Pancreas (tissue), 10 donors: Measurements from ENCODE around the gene EML6. TPM values are rescaled to one million over a fixed set of nuclear protein-coding genes. Genes with fewer than 3 reads are reported as not detected.

Experiments used
- ATAC-seq, 4 donors: fragments of 200-7000 bp; cut with Tn5 transposase; one replicate each; pipeline versions ENCODE4 v1.8.0 to v1.9.1; 2020; ENCODE audit warnings: mild to moderate bottlenecking in 4 of 4, moderate library complexity in 4 of 4
- DNase-seq, 6 donors: peaks; one replicate each; pipeline ENCODE4 v3.0.0-alpha.2; 2020
- FAIRE-seq: peaks from 2 replicates; lab custom pipeline; 2012; peaks lifted over from hg19 to GRCh38; lab: Jason Lieb, UNC
- H3K27ac ChIP-seq, 4 donors: fragments of 200-600 bp; sonication (generic); 1 replicate in 3 of 4; 2 replicates in 1 of 4; pipeline versions ENCODE4 v1.5.0 to v1.8.0; 2020
- H3K27me3 ChIP-seq, 4 donors: fragments of 200-600 bp; one replicate each; pipeline ENCODE4 v1.8.0; 2021
- H3K36me3 ChIP-seq, 3 donors: fragments of 200-600 bp; sonication (generic) in 1 of 3; one replicate each; pipeline versions ENCODE4 v1.5.0 to v1.8.0; 2020 to 2021
- H3K4me1 ChIP-seq, 3 donors: fragments of 200-600 bp; one replicate each; pipeline ENCODE4 v1.8.0; 2021
- H3K4me3 ChIP-seq, 4 donors: fragments of 200-600 bp; sonication (generic) in 2 of 4; one replicate each; pipeline versions ENCODE4 v1.5.0 to v1.8.0; 2020 to 2021
- H3K9me3 ChIP-seq, 4 donors: fragments of 200-600 bp; one replicate each; pipeline ENCODE4 v1.8.0; 2021
- CTCF ChIP-seq, 4 donors: fragments of 200-600 bp; sonication (generic) in 3 of 4; IDR thresholded peaks; one replicate each; pipeline versions ENCODE4 v1.5.0 to v1.8.0; 2021; ENCODE audit warnings: antibody characterized with exemption in 4 of 4
- WGBS, 2 donors: extraction: QIAGEN DNeasy Blood & Tissue Kit; methylation state at CpG; one replicate each; pipeline ENCODE4 v1.1.7; 2013; 5-methylcytosine and 5-hydroxymethylcytosine counted together
- intact Hi-C, 3 donors: fragments of 100-400 bp; cut with DNase I; formaldehyde crosslinking; loops; one replicate each; pipeline versions ENCODE4 v1.11.1 to v1.14.2; 2022
- polyA plus RNA-seq, 2 donors: library from polyadenylated mRNA; stranded (reverse); fragments of 200-250 nt; gene quantifications; one replicate each; pipeline ENCODE4 v1.2.3, GENCODE V29; 2013
- total RNA-seq, 6 donors: library from RNA; stranded (reverse); fragmentation: NEBNext Ultra II Directional in 4 of 6; extraction: Animal tissue kit (Norgen Biotek cat#: 25700) in 4 of 6; gene quantifications; one replicate each; pipeline versions ENCODE4 v1.2.1 to v1.2.4, GENCODE V29; 2021 to 2023
- donor health status: healthy with polysubstance abuse.
- donor health status: DM: no; HTN: no; CAD: no; lungs with moderate emphysema.
- donor health status: DM: no; HTN: no; CAD: no.
- donor health status: control.
- donor health status: control.
- donor health status: Bipolar disorder and iron deficiency.
- donor health status: DM: yes; HTN: yes; CAD: no.
- donor health status: DM: no; HTN: no; CAD: no.
- donor health status: DM: no; HTN: no; CAD: no.
- donor health status: DM: yes; HTN: yes; CAD: no.

Gene EML6
- total and polyA plus RNA-seq, 8 donors, result 1.2 to 4.9 (median 2.2) TPM

DNA sequence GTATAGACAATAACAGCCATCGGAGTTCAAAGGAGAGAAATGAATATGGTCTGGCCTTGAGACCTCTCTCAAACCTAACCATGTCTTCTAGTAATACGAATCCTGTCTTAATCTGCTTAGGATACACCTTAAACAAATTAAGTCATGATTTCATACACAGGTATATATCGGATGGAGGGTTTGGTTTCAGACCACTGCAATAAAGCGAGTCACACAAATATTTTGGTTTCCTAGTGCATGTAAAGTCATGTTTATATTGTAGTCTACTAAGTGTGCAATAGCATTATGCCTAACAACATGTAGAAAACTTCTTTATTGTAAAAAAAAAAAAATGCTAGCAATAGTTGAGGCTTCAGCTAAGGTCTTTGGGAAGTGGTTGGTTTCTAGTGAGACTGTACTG is 73.8 kb downstream of the EML6 start:
- Histone ChIP-seq H3K27ac (no peak overlapping the region), H3K4me1 (no peaks in the 10 kb centered on the region), H3K36me3 (no peaks in the 10 kb centered on the region), H3K27me3 (no peaks in the 10 kb centered on the region), H3K9me3 (no peaks in the 10 kb centered on the region), H3K4me3 (no peak overlapping the region)
- FAIRE-seq (no peak), DNase-seq (no peak), ATAC-seq (no peak)
- intact Hi-C loops, result no loop called here
- TF ChIP-seq CTCF (IDR thresholded peaks at IDR 0.05), result no peak
- 90 to 93% methylated on average over 4 of the region's 4 CpGs for WGBS, 2 donors

- intact Hi-C loops, result no loop called here
- 71 to 77% methylated on average over 6 of the region's 6 CpGs for WGBS, 2 donors
- H3K4me3 ChIP-seq, result no peak overlapping the region
- no peaks in the 10 kb centered on the region for H3K27me3 ChIP-seq
- no peaks in the 10 kb centered on the region for H3K36me3 ChIP-seq
- no peak for DNase-seq
- no peak for FAIRE-seq
- no peak for TF ChIP-seq CTCF (IDR thresholded peaks at IDR 0.05)
- no peak for ATAC-seq
- H3K27ac ChIP-seq, result no peak overlapping the region
- no peaks in the 10 kb centered on the region for H3K4me1 ChIP-seq
- H3K9me3 ChIP-seq, result no peaks in the 10 kb centered on the region
Measured at GRCh38 chr2:54801352-54801751, 77.9 kb downstream of the EML6 start.

DNA sequence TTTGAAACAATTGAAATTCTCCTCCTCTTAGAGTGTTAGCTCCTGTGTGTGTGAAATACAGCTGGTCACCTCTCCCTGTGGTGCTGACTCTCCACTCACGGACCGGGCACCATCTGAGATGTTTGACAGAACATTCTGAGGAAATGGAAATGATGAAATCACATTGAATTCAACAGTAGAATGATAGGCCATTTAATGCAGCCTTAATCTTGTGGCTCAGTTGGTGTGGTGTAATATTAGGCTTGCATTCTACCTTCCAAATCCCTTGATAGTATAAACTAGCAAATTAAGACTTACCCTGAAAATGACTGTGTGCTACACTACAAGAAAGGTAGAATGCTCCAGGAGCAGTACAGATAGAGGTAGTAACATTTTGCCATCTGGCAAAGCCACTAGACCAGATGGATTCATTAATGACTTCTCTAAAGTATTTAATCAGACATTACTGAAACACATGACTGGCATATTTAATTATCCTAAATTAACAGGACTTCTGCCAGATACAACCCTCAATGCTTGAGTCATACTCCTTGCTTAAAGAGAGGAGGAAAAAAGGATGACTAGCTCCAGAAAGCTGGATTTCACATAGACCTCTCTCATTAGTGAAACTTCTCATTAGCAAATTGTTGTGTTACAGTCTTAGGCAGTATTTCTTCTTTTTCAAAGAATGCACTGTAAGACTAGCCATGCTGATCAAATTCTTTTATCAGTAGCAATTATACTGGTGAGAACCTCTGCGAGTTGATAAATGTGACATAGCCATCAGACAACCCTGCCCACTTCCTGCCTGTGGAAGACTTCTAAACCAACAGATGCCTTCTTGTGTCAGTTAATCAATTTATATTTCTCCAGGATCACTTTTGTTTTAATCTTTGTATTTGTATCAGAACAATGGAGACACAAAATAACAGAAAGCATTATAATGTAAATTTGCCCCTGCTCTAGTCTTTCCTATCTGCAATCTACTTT is 80.6 kb downstream of the EML6 start:
- TF ChIP-seq CTCF (IDR thresholded peaks at IDR 0.05), result no peak
- ATAC-seq (no peak), FAIRE-seq (no peak), DNase-seq (no peak)
- WGBS, 2 donors, result 81 to 91% methylated on average over 3 of the region's 3 CpGs
- no peak overlapping the region for H3K27ac ChIP-seq
- H3K9me3 ChIP-seq, result no peaks in the 10 kb centered on the region
- intact Hi-C loops, result no loop called here
- H3K27me3 ChIP-seq, result no peaks in the 10 kb centered on the region
- H3K4me1 ChIP-seq, result no peaks in the 10 kb centered on the region
- no peaks in the 10 kb centered on the region for H3K36me3 ChIP-seq
- no peak overlapping the region for H3K4me3 ChIP-seq

DNA sequence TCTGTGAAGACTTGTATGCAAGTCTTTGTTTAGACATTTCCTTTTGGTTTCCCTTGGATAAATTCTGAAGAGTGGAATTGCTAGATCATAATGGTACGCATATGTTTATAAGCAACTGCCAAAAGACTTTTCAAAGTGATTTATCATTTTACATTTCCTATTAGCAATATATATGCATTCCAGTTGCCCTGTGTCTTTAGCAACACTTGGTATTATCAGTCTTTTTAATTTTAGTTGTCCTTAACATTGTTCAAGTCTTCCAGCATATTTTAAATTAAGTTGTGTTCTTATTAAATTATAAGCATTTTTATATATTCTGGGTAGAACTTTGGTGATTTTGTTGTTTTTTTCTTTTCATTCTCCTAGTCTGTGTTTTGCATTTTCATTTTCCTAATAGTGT is 81.8 kb downstream of the EML6 start:
- TF ChIP-seq CTCF (IDR thresholded peaks at IDR 0.05), result no peak
- 95 to 100% methylated on average over 1 of the region's 1 CpG for WGBS, 2 donors
- H3K4me3 ChIP-seq, result no peak overlapping the region
- no peaks in the 10 kb centered on the region for H3K9me3 ChIP-seq
- no peaks in the 10 kb centered on the region for H3K36me3 ChIP-seq
- no peaks in the 10 kb centered on the region for H3K27me3 ChIP-seq
- H3K4me1 ChIP-seq, result no peaks in the 10 kb centered on the region
- intact Hi-C loops, result no loop called here
- DNase-seq (no peak), ATAC-seq (no peak), FAIRE-seq (no peak)
- H3K27ac ChIP-seq, result no peak overlapping the region

- no peak for ATAC-seq
- Histone ChIP-seq H3K4me3 (no peak overlapping the region), H3K9me3 (no peaks in the 10 kb centered on the region), H3K27me3 (no peaks in the 10 kb centered on the region), H3K4me1 (no peaks in the 10 kb centered on the region), H3K27ac (no peak overlapping the region), H3K36me3 (no peaks in the 10 kb centered on the region)
- no peak for TF ChIP-seq CTCF (IDR thresholded peaks at IDR 0.05)
- intact Hi-C loops, result no loop called here
- DNase-seq, result no peak
- FAIRE-seq, result no peak
- 74 to 78% methylated on average over 2 of the region's 2 CpGs for WGBS, 2 donors
Measured at GRCh38 chr2:54806975-54807374, 83.5 kb downstream of the EML6 start.
